GM10266 (cell line): Measurements from ENCODE around the gene DNAH2.

Experiments used
- DNase-seq: peaks from one replicate; pipeline ENCODE4 v3.0.0; 2012; ENCODE audit errors: extremely low spot score
- TF ChIP-seq, protein P1 (sequence below): IDR thresholded peaks from 2 replicates; pipeline ENCODE4 v1.5.1; 2012; ENCODE audit warnings: mild to moderate bottlenecking, low read depth; ENCODE audit not compliant: control insufficient read depth, insufficient read depth; ENCODE audit errors: missing control alignments

DNAH2 gene

DNA sequence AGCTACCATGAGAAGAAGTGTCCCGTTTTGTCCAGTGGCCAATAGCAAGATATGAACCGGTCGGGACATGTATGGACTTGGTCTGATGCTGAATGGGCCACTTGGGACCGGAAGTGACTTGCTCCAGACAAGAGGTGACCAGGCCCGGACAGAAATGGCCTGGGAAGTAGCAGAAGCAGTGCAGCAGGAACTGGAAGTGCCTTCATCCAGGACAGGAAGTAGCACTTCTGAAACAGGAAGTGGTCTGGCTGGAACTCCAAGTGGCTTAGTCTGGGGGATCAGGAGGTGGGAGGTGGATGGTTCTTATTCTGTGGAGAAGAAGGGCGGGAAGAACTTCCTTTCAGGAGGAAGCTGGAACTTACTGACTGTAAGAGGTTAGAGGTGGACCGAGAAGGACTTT is 7.2 kb upstream of the DNAH2 start:
- DNase-seq: no peak
- TF ChIP-seq, protein P1, sequence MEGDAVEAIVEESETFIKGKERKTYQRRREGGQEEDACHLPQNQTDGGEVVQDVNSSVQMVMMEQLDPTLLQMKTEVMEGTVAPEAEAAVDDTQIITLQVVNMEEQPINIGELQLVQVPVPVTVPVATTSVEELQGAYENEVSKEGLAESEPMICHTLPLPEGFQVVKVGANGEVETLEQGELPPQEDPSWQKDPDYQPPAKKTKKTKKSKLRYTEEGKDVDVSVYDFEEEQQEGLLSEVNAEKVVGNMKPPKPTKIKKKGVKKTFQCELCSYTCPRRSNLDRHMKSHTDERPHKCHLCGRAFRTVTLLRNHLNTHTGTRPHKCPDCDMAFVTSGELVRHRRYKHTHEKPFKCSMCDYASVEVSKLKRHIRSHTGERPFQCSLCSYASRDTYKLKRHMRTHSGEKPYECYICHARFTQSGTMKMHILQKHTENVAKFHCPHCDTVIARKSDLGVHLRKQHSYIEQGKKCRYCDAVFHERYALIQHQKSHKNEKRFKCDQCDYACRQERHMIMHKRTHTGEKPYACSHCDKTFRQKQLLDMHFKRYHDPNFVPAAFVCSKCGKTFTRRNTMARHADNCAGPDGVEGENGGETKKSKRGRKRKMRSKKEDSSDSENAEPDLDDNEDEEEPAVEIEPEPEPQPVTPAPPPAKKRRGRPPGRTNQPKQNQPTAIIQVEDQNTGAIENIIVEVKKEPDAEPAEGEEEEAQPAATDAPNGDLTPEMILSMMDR: no peak

DNA sequence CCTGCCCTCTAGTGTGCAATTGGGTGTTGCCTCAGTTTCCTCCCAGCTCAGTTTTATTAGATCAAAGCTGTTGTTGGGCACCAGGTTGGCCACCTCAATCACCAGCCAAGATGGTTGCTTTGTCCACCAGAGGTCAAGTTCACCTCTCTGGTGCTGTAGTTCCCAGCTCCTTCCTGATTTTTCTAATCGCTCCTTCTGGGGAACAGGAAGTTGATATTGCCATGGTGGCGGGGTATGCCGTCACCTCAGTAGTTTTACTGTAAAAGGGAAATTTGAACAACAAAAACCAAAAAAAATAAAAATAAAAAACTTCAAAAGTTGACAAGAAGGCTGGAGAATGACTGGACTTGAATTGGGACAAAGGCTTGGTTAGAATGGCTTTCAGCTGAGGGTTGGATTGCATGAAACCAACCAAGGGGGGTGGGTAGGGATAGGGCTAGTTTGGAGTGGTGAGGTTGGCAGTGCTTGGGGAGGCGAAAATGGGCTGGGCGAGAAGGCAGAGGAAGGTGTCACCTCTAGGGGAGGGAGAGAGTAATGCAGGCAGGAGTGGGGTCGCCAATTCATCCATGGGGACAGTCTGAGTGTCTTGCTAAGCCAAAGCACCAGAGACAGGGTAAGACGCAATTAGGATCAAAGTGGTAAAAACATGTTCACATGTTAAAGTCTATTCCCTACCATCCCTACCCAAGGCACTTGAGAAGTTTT is 6.3 kb upstream of the DNAH2 start:
- DNase-seq: no peak
- TF ChIP-seq, protein P1: no peak

DNA sequence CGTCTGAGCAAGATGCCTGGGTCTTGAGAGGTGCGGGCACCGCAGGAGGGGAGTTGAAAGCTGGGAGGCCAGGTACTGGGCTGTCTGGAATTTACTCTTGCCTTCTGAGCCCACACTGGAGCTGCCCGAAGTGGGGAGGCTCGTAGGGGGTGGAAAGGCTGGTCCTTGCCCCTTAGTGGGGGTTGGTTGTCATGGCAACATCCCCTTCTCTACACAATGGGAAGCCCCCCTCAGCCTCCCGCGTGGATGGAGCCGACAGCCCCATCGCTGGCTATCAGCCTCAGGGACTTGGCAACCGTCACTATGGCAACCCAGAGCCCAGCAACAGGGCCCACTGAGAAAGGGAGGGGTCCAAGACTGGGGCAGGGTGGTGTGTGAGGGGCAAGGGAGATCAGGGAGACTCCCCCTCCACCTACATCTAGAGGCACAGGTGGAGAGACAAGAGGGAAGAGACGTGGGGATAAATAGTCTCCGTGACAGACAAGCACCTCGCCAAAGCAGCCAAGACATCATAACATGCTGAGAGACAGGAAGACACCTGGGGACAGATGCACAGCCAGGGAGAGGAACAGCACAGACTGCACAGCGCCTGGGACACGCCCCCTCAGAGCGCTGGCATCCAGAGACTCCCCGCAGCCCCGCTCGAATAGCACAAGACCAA is 5.3 kb upstream of the DNAH2 start:
- DNase-seq: no peak

DNA sequence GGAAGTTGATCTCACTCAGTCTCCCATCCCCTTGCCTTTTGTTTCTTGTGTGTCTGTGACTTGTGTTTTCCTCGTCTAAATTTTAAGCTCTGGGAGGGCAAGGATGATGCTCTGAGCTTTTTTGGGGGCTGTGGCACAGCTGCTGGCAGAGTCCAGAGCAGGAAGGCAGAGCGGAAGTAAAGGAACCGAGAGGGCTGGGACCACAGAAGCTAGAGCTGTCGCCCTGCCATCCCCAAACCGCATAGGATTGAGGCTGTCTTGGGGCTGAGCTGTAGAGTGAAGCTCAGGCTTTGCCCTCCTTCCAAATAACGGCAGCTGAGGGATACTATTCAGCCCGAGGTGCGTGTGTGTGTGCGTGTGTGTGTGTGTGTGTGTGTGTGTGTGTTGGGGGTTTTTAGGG is 3.8 kb upstream of the DNAH2 start:
- no peak for DNase-seq
- TF ChIP-seq, protein P1: no peak

More for the DNA sequence above, 5.3 kb upstream of the DNAH2 start:
- TF ChIP-seq, protein P1: no peak

DNA sequence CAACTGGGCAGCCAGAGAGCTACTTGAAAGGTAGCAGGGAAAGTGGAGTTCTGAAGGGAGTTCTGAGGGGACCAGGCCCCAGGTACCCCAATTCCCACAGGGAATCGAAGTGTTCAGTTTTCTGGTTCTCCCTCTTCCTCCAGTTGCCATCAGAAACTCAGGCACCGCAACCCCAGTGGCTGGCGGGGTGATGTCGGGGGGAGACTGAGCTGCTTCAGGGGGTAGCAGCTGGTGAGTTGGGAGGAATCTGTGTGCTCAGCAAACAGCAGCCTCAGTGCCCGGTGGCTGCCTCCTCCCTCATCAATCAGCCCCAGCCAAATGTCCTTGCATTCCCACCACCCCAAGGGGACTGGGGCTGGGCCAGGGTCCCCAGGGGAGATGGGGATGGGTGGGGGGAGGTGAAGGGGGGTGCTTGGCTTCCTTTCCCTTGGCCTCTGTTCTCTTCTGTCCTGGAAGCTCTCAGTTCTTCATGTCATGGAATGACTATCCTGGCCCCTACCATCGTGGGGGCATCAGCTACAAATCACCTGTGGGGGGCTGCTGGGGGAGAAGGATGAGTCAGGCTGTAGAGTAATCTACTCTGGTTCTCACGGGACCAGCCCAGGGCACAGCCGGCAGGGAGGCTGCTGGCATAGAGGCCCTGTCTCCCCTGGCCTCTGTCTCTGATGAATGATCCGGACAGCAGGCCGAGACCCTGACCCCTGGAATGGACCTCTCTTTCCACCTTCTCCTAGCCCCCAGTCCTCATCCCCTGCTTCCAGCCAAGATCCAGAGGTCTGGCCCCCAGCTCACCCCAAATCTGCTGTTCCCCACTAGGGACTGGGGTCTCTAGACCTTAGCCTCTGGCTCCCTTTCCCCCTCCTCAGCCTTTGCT is 2.6 kb upstream of the DNAH2 start:
- DNase-seq: no peak
- TF ChIP-seq, protein P1: no peak

DNA sequence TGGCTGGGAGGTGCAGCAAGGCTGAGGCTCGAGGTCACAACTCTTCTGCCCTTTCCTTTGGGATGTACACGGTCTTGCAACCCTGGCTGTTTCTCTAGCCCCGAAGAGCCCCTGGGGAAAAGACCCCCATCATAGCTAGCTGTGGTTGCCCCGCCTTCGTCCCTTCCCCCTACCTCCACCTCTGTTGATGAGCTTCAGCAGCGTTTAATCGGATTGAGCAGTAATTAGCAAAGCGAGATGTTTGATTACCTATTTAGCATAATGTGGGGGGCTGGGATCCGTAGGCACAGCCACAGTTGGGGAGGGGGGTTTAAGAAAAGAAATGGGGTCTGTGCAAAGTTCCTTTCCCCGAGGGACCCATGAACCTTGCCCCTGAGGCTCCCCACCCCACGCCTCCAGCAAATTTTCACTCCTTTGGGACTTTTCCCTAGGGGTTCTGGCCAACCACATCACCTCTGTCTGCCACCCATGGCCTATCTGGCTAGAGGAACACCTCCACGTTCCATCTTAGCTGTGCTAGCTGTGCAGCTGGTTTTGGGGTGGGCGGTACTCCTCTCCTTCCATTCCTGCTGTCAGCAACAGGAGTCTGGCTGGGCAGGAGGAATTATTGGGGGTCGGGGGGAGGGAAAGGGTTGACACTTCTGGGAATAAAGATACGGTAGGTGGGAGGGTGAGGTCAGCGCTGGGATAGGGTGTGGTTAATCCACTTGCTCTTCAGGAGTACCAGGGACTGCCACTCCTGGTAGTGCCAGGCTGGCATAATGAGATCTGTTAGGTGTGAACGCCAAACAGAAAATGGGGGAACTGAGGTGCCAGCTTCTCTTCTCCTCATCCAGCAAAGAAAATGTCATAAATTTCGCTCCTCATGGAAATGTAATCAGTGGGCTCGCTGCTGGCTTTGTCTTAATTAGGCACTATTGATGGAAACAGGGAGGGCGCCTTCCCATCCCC is 1.3 kb upstream of the DNAH2 start:
- TF ChIP-seq, protein P1: no peak
- DNase-seq: no peak
